Stimulated activated CD4-positive, alpha-beta T cell treated with anti-CD3 and anti-CD28 coated beads, Interleukin-1b, Interleukin-23, amount 100 ng/mL, for 48 hours (primary cell): ENCODE measurements around the gene ZNF521.

Experiments
- DNase-seq: peaks from one replicate; pipeline ENCODE4 v3.0.0-alpha.2; 2020

Gene ZNF521

DNA sequence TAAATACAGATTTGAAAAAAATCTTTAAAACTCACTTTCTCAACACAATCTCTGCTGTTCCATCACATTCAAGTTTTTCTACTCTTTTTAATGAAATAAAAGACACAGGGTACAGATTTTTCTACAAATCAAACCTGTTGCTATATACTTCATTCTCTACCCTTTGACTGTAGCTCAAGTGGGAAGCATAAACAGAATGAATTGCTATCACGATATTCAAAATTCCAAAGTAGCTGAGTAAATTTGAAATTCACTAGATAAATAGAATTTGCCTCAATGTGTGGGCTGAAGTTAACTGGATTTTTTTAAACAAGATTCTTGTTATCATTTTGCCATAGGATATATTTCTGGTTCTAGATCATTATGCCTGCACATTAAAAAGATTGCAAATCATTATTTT, 185.9 kb downstream of the ZNF521 start:
- DNase-seq = no peak

- DNase-seq = no peak
These were observed 186.8 kb downstream of the ZNF521 start for GRCh38 chr18:25164848-25165811.

GRCh38 chr18:25164211-25164847, 187.6 kb downstream of the ZNF521 start:
- no peak for DNase-seq

DNA sequence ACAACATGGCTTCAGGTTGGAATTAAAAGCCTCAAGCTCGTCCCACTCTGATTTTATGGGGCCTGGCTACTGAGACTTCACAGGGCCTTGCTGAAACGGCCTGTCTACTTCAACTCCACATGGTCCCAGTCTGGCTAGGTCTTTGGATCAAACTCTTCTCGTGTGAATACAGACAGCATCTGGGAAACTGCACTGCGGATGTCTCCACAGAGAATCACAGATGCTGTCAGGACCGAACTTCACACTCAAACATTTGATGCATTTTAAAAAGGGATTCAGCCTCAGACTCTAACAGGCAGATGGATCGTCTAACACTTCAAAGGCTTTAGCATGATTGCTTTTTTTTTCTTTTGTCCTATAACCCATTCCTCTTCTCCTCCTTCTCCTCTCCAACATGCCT, 198.5 kb downstream of the ZNF521 start:
- DNase-seq = no peak

GRCh38 chr18:25147877-25148488, 204.0 kb downstream of the ZNF521 start:
- DNase-seq = no peak

- DNase-seq = no peak
These were observed 205.5 kb downstream of the ZNF521 start for GRCh38 chr18:25146512-25146910.

- DNase-seq = no peak
These were observed 206.0 kb downstream of the ZNF521 start for GRCh38 chr18:25145731-25146511.

DNA sequence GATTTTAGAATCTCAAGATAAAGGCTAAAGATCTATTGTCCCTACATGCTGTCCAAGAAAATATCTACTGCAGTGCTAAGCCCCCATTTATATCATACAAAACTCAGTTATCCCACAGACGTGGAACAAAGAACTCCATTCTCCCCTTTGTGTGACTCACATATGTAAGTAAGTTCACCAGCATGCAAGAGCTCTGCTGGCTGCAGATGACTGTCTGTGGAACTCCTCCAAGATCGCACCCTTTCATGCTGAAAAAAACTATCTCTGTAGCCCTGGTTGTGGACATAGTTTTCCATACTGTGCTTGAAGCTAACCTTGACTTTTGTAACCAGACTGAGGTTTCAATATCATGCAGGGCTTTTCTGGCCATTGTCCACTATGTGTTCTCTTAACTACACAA, 207.1 kb downstream of the ZNF521 start:
- no peak for DNase-seq

DNA sequence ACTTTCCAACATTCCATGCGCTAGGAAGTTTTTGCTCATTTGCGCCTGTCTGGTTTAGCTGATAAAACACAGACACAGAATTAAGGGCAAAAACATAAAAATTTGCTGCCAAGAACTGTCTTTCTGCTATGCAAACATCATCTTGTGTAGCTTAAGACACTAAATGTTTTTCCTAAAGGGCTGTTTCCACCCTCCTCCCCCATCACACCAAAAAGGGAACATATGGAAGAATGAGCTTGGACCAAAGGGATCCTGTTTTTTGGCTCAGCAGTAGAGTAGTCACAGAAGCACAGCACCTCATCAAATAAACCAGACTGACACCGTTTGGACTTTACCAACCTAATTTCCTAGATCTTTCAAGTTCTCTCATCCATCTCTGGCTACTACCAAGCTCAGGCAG, 210.1 kb downstream of the ZNF521 start:
- DNase-seq = no peak

GRCh38 chr18:25141399-25141798, 210.6 kb downstream of the ZNF521 start:
- DNase-seq = no peak

GRCh38 chr18:25140962-25141308, 211.0 kb downstream of the ZNF521 start:
- no peak for DNase-seq

DNA sequence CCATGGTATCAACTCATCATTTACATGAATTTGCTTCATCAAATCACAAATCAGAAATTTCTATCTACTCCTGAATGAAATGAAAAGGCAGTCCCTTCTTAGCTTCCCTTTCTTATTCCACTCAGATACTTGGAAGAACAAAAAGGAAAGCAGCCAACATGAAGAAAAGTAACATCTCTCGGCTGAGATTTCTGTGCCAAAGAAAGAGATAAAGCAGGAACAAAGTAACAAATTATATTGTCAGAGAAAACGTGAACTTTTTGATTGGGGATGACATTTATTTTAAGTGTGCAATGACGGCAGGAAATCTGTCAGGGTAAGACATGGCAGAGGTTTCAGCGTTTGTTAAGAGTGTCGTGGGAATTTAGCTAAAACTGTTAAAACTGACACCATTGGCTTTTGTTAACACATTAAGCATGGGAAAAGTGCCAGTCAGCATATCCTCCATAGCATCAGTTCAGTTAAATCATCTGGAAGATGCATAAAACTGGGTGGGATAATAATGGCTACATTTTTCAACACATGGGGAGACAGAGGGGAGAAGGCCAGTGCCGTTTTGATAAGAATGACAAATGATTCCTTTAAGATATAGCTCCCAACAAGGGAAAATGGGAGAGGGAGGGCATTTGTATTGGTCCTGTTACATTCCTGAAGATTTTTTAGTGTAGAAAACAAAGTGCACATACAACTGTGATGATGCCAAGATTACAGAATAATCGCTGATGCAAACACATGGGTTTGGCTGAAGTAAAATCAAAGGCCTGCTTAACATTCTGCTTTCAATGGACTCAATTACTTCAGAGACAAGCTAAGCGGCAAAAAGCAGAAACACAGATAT, 211.6 kb downstream of the ZNF521 start:
- no peak for DNase-seq

- DNase-seq = no peak
These were observed 214.8 kb downstream of the ZNF521 start for GRCh38 chr18:25137197-25137472.

DNA sequence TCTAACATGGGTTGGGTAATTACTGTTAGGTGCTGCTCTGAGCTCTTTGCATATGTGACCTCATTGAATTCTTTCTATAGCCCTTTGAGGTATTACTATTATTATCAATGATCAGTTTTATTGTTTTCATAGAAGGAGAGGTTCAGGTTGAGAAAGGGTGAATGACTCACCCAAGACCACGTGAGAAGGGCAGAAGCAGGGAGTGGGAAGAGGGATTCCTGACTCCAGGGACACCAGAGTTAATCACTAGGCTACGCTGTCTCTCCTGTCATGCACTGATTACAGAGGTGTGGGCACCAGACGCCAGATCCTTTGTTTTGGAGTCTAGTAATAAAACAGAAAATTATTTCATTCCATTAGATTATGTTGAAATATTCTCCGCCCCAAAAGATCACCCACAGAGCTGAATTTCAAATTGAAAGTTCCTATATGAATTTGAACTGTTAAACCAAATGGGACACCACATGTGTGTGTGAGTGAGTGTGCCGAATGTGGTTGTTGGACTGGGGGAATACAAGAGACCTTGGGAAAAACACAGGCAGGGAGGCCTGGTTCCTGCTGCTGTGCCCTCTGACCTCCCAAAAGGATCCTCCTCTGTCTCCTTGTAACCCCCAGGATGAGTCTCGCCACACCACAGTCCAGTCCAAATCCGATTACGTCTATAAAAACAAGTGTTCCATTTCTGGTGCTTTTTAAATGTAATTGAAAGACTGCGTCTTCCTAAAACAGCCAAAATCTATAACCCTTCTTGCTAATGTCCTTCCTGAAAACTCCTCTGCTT, 215.4 kb downstream of the ZNF521 start:
- no peak for DNase-seq

- DNase-seq = no peak
These were observed 217.1 kb downstream of the ZNF521 start for GRCh38 chr18:25134861-25135260.

DNA sequence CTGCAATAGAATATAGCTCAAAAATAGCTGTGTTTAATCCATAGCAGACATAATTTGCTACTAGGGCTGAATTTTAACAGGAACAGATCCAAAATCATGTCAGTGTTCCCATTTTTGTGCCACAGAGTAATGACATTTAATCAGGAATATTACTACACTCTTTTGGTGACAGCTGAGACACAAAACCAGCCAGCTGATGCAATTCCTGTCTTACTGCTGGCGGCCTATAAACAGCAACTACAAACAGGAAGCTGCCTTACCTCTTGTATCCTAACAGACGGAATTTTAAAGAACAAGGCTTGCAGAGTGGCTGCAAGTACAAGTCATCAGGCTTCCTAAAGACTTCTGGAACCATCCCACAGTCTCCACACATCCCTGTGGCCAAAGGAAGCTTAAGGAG, 218.1 kb downstream of the ZNF521 start:
- no peak for DNase-seq

DNA sequence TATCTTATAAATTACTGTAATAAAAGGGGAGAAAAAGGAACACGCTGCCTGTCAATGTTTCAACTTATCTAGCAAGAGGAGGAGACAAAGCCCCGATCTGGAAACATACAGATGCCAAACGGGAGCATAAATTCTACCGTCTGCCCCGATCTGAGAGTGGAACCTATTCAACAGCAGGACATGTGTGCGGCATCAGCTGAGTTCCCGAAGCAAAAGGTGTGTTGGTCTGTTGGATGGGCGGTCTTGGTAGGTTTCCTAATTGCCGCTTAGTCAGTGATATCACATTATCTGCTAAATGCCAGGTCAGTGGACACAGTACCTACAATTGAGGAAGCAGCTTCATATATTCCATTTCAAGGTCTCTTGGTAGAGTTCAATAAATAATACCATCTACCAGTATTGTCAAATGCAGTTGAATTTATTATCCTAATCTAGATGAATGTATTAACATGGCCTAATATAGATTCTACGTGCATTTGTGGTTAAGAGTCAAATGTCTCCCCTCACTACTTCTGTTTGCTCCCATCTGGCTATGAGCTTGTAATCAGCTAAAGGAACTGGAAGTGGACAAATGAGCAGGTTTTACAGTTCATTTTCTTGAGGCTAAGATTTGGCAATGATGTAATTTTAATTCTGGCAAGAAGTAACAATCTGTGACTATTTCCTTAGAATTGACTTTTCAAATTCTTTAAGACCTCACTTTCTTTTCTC, 219.0 kb downstream of the ZNF521 start:
- no peak for DNase-seq

DNA sequence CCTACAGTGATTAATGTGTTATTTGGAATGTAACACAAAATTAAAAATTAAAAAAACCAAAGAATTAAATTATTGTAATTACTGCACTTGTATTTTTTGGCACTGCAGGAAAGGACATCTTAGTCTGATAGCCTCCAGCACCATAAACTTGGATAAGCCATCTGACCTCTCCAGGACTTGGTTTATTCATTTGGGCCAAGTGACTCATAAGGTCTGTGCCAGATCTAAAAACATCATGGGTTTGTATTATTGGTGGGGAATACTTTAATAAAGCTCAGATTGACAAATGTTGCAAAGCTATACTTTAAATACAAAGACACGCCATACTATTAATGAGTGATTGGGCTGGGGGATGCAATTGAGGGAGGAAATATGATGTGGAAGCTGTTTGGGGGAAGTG, 225.2 kb downstream of the ZNF521 start:
- no peak for DNase-seq

DNA sequence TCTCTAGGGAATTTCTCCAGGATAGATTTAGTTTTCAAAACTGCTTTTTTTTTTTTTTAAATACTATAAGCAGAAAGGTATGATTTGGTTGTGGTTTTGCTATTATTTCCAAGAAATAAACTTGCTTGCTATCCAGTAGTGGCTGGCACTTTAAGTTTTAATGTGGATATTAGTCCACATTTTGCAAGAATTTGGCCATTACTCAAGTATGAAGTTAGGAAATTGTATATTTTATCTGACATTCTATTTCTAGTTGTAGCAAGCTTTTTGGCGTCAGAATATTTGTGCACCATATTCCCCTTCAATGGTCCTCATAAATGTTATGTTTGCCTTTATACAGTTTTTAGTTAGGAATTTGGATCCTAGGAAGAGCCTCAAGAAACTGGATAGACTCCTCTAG, 226.3 kb downstream of the ZNF521 start:
- no peak for DNase-seq

GRCh38 chr18:25123438-25124232, 228.3 kb downstream of the ZNF521 start:
- no peak for DNase-seq
